CD4-positive, CD25-positive, alpha-beta regulatory T cell (primary cell): Measurements from ENCODE around the gene ZNF536. TPM values are rescaled to one million over a fixed set of nuclear protein-coding genes. Genes with fewer than 3 reads are reported as not detected.

Experiments used
- ATAC-seq, 2 donors: fragments of 150-1000 bp; cut with Tn5 transposase; one replicate each; pipeline ENCODE4 v1.10.0; 2021; ENCODE audit warnings: low read depth in 2 of 2, moderate number of reproducible peaks in 2 of 2, moderate library complexity in 1 of 2
- DNase-seq, 3 donors: peaks; one replicate each; pipeline versions ENCODE4 v3.0.0 to v3.0.0-alpha.2; 2012 to 2022; ENCODE audit warnings: mixed read lengths in 1 of 3
- H3K27ac ChIP-seq: one replicate; pipeline ENCODE4 v1.7.0; 2013; ENCODE audit warnings: mild to moderate bottlenecking, low read length; ENCODE audit not compliant: insufficient read depth, poor library complexity, severe bottlenecking
- H3K27me3 ChIP-seq: one replicate; pipeline ENCODE4 v1.7.0; 2013; ENCODE audit warnings: low read length; ENCODE audit not compliant: control insufficient read depth, insufficient read depth
- H3K36me3 ChIP-seq: one replicate; pipeline ENCODE4 v1.7.0; 2013; ENCODE audit warnings: mild to moderate bottlenecking, low read length, moderate library complexity; ENCODE audit not compliant: control insufficient read depth, insufficient read depth
- H3K4me1 ChIP-seq: 2 replicates; pipeline ENCODE4 v1.7.0; 2013; ENCODE audit warnings: mild to moderate bottlenecking, low read length; ENCODE audit not compliant: insufficient read depth, control insufficient read depth, poor library complexity, severe bottlenecking
- H3K4me3 ChIP-seq: one replicate; pipeline ENCODE4 v1.7.0; 2013; ENCODE audit warnings: low read depth, mild to moderate bottlenecking, low read length, moderate library complexity
- H3K9me3 ChIP-seq, 2 experiments: 1 replicate in 1 of 2; 2 replicates in 1 of 2; pipeline ENCODE4 v1.7.0; 2013; ENCODE audit warnings: low read length in 2 of 2, mild to moderate bottlenecking in 1 of 2, moderate library complexity in 1 of 2; ENCODE audit not compliant: control insufficient read depth in 2 of 2
- H3K27ac Mint-ChIP-seq, 3 donors: one replicate each; pipeline ENCODE4 v1.8.0; 2020 to 2022; ENCODE audit warnings: mild to moderate bottlenecking in 3 of 3, mixed read lengths in 3 of 3, moderate library complexity in 2 of 3
- H3K27me3 Mint-ChIP-seq: one replicate; pipeline ENCODE4 v1.8.0; 2022; ENCODE audit warnings: mild to moderate bottlenecking, mixed read lengths
- H3K36me3 Mint-ChIP-seq: one replicate; pipeline ENCODE4 v1.8.0; 2020; ENCODE audit warnings: mixed read lengths
- H3K4me1 Mint-ChIP-seq, 4 donors: one replicate each; pipeline ENCODE4 v1.8.0; 2020 to 2022; ENCODE audit warnings: mixed read lengths in 4 of 4, mild to moderate bottlenecking in 1 of 4
- H3K4me3 Mint-ChIP-seq, 4 donors: one replicate each; pipeline ENCODE4 v1.8.0; 2020 to 2022; ENCODE audit warnings: mild to moderate bottlenecking in 4 of 4, mixed read lengths in 4 of 4, moderate library complexity in 3 of 4
- H3K9me3 Mint-ChIP-seq, 7 donors: one replicate each; pipeline ENCODE4 v1.8.0; 2020 to 2022; ENCODE audit warnings: mixed read lengths in 7 of 7, mild to moderate bottlenecking in 3 of 7, moderate library complexity in 2 of 7
- polyA plus RNA-seq, 4 donors: library from polyadenylated mRNA; unstranded; fragments of 300-500 nt; fragmentation: Illumina TruSeq; gene quantifications; one replicate each; pipeline ENCODE4 v1.2.3, GENCODE V29; 2021
- total RNA-seq: library from RNA; stranded (reverse); gene quantifications from one replicate; pipeline ENCODE4 v1.2.3, GENCODE V29; 2022

ZNF536 gene
- total and polyA plus RNA-seq, 5 donors from 2014 or later, result 0.14 to 0.63 (median 0.49) TPM; not detected in 1

DNA sequence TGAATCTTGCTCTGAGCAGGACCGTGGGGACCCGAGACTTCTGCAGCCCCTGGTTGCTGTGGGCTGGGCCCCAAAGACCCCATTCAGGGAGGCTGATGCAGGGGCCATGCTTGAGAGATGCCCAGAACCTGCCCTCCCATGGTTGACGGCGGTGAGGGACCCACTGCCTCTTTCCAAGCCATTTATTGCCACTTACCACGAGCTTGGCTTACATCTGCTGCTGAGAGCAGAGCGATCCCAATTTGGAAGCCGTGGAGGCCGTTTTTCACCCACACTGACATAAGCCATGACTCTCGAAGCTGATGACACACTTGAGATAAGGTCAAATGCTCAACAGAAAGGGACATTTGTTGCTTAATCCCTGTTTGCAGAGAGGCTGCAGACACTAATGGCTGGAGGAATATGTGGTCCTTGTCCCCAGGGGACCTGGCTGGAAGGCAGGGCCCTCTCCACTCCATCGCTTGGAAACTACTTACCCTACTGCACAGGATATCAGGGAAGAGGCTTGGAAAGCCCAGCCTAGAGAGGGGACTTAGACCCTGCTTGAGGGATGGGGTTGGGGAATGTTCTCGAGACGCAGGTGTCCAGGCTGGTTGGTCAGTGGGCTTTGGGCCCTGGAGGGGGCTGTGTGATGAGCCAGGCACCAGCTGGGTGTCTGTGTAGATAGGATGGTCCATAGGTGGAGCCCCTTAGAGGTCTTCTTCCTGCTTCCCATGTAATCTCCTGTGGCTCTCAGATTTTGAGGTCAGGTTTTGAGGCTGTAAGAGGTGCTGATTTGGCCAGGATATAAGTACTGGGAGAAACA lies 15.3 kb downstream of the ZNF536 start:
- H3K27ac Mint-ChIP-seq, result no peak overlapping the region
- ATAC-seq, result no peak
- H3K36me3 Mint-ChIP-seq, result no peaks in the 10 kb centered on the region

DNA sequence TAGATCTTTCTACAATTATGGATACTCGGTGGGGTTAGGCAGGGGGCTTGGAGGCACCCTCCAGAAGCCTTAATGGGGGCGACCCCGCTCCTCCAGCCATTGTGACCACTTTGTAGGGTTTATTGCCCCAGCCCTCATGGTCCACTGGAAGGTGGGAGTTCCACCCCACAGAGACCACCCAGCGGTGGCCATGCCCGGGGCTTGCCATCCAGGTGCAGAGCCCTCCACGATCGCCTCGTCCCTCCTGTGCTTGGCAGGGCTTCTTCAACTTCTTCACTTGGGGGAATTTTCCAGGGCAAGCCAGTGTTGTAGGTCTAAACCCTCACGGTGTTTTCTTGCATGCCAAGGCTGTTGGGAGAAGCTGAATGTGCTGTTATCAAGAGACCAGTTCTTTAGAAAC lies 16.1 kb downstream of the ZNF536 start:
- Mint-ChIP-seq H3K4me1 (no peaks in the 10 kb centered on the region), H3K36me3 (no peaks in the 10 kb centered on the region), H3K27me3 (peaks cover 5% of the 10 kb centered on the region), H3K4me3 (no peak overlapping the region), H3K9me3 (peaks cover 0 to 2% (median 0%) of the 10 kb centered on the region in 7 donors), H3K27ac (no peak overlapping the region)
- Histone ChIP-seq H3K27me3 (no peaks in the 10 kb centered on the region), H3K27ac (no peak overlapping the region), H3K4me3 (no peak overlapping the region), H3K36me3 (no peaks in the 10 kb centered on the region), H3K9me3 (no peaks in the 10 kb centered on the region), H3K4me1 (no peaks in the 10 kb centered on the region)
- ATAC-seq (no peak), DNase-seq (no peak)

More for the DNA sequence above, 15.3 kb downstream of the ZNF536 start:
- H3K9me3 ChIP-seq, result no peaks in the 10 kb centered on the region
- no peaks in the 10 kb centered on the region for H3K36me3 ChIP-seq
- H3K27me3 ChIP-seq, result no peaks in the 10 kb centered on the region
- Mint-ChIP-seq H3K27me3 (peaks cover 5% of the 10 kb centered on the region), H3K4me1 (no peaks in the 10 kb centered on the region), H3K9me3 (peaks cover 0 to 3% (median 0%) of the 10 kb centered on the region in 7 donors), H3K4me3 (no peak overlapping the region)
- no peak for DNase-seq
- H3K4me3 ChIP-seq, result no peak overlapping the region
- no peaks in the 10 kb centered on the region for H3K4me1 ChIP-seq
- no peak overlapping the region for H3K27ac ChIP-seq

DNA sequence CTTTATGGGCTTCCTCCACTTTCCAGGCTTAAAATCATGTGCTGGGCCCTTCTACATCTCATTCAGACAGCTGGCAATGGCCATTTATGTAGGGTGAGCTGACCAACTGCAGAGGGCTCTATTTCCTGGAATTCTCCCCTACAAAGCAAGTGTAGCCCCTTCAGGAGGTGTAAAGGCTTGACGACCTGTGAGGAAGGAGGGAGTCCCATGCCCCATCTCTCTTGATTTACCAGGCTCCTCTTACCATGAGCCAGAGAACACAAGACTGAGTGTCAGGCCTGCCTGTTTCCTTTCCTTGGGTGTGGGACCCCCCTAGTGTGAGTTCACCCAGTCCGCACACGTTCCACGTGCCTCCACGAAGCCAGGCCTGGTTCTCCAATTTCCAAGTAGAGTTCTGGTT lies 16.6 kb downstream of the ZNF536 start:
- ATAC-seq (no peak), DNase-seq (no peak)
- H3K27me3 ChIP-seq, result no peaks in the 10 kb centered on the region
- Mint-ChIP-seq H3K27ac (no peak overlapping the region), H3K4me1 (no peaks in the 10 kb centered on the region), H3K4me3 (no peak overlapping the region), H3K9me3 (peaks cover 0 to 4% (median 0%) of the 10 kb centered on the region in 7 donors), H3K36me3 (no peaks in the 10 kb centered on the region), H3K27me3 (peaks cover 5% of the 10 kb centered on the region)
- no peaks in the 10 kb centered on the region for H3K36me3 ChIP-seq
- H3K4me1 ChIP-seq, result no peaks in the 10 kb centered on the region
- no peak overlapping the region for H3K27ac ChIP-seq
- H3K9me3 ChIP-seq, result no peaks in the 10 kb centered on the region
- no peak overlapping the region for H3K4me3 ChIP-seq

DNA sequence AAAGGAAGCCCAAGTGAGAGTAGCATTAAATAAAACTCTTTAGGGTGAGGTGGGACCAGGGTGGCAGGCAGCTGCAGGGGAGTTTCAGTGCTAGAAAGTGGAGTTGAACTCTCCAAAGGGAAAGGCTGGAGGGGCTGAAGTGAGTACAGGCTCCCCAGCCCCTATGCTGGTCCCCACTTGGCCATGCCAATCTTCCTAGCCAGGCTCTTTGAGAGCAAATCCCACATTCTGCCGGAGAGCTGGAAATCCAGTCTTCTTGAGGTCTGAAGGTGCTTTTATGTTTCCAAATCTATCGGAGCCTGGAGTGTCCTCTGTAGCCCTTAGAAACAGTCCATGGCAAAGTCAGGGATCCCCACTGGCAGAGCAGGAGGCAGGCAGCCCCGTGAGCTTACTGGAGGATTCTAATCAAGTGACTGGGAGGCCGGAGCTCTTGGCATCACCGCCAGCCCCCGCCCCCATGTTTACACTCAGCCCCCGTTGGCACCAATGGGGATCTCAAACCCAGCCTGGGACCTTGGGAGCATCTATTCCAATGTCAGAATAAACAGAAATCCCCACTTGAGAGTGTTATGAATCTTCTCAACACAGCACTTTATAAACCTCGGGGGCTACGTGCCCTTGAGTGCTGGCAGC lies 18.3 kb downstream of the ZNF536 start:
- Mint-ChIP-seq H3K36me3 (no peaks in the 10 kb centered on the region), H3K9me3 (peaks cover 0 to 4% (median 0%) of the 10 kb centered on the region in 7 donors), H3K27ac (no peak overlapping the region), H3K27me3 (peaks cover 5% of the 10 kb centered on the region), H3K4me1 (no peaks in the 10 kb centered on the region), H3K4me3 (no peak overlapping the region)
- Histone ChIP-seq H3K9me3 (no peaks in the 10 kb centered on the region), H3K4me1 (no peaks in the 10 kb centered on the region), H3K36me3 (no peaks in the 10 kb centered on the region), H3K27me3 (no peaks in the 10 kb centered on the region), H3K27ac (no peak overlapping the region), H3K4me3 (no peak overlapping the region)
- ATAC-seq (no peak), DNase-seq (no peak)

DNA sequence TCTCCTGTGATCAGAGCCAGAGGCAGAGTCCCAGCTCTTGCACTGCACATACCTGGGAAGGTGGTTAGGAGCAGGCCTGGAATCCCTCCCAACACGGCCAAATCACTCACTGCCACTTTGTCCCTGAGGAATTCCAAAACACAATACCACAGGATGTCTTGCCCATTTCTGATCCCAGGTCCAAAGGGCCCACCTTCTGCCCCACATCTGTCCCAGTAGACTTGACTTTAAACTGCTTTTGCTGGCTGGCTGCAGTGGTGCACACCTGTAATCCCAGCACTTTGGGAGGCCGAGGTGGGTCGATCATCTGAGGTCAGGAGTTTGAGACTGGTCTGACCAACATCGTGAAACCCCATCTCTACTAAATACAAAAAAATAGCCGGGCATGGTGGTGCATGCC lies 18.9 kb downstream of the ZNF536 start:
- ATAC-seq (no peak), DNase-seq (no peak)
- Histone ChIP-seq H3K4me1 (no peaks in the 10 kb centered on the region), H3K27me3 (no peaks in the 10 kb centered on the region), H3K36me3 (no peaks in the 10 kb centered on the region), H3K4me3 (no peak overlapping the region), H3K27ac (no peak overlapping the region), H3K9me3 (no peaks in the 10 kb centered on the region)
- no peak overlapping the region for H3K27ac Mint-ChIP-seq
- peaks cover 5% of the 10 kb centered on the region for H3K27me3 Mint-ChIP-seq
- H3K9me3 Mint-ChIP-seq, result peaks cover 0 to 4% (median 0%) of the 10 kb centered on the region in 7 donors
- H3K4me3 Mint-ChIP-seq, result no peak overlapping the region
- H3K4me1 Mint-ChIP-seq, result no peaks in the 10 kb centered on the region
- no peaks in the 10 kb centered on the region for H3K36me3 Mint-ChIP-seq

DNA sequence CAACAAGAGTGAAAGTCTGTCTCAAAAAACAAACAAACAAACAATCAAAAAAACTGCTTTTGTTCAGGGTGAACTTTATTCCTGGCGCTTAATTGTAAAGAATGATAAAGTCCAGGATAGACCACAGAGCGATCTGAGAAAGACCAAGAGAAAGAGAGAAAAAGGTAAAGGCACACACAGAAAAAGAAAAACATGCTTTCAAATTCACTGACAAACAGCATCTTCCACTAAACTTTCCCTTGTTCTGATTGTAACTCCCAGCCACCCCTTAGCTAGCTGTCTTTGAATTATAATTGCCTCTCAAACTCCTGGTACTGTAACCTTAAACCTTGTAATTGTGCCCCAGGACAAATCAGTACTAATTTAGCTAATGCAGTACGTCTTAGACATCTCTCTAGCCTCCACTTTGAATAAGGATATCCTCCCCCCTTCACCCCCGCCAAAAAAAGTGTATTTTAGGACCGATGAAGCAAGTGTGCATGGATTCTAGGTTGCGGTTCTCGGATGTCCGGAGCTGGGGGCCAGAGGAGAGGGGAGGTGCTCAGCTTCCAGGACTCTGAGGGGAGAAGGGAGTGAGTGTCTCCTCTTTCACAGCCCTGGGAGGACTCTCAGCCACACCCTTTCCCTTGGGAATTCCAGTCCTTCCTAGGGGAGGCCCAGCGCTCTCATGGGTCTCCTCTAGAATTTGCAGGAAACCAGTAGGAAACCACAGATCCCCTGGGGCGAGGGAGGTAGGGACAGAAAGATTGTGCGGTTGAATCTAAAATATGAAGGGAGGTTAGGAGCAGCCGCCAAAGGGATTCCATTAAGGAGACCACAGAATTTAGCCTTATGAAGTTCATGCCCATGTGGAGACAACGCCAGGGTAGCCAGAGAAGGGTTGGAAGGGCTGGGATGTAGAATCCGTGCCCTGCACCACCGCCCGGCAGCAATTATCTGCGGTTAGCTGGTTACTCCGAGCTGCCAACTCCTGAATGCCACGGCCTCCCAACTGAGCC lies 19.7 kb downstream of the ZNF536 start:
- no peak overlapping the region for H3K27ac ChIP-seq
- Mint-ChIP-seq H3K27me3 (peaks cover 5% of the 10 kb centered on the region), H3K36me3 (no peaks in the 10 kb centered on the region), H3K4me1 (no peaks in the 10 kb centered on the region), H3K27ac (no peak overlapping the region), H3K4me3 (no peak overlapping the region), H3K9me3 (peaks cover 0 to 4% (median 0%) of the 10 kb centered on the region in 7 donors)
- no peaks in the 10 kb centered on the region for H3K27me3 ChIP-seq
- no peaks in the 10 kb centered on the region for H3K4me1 ChIP-seq
- no peaks in the 10 kb centered on the region for H3K9me3 ChIP-seq
- H3K4me3 ChIP-seq, result no peak overlapping the region
- DNase-seq (no peak), ATAC-seq (no peak)
- H3K36me3 ChIP-seq, result no peaks in the 10 kb centered on the region

DNA sequence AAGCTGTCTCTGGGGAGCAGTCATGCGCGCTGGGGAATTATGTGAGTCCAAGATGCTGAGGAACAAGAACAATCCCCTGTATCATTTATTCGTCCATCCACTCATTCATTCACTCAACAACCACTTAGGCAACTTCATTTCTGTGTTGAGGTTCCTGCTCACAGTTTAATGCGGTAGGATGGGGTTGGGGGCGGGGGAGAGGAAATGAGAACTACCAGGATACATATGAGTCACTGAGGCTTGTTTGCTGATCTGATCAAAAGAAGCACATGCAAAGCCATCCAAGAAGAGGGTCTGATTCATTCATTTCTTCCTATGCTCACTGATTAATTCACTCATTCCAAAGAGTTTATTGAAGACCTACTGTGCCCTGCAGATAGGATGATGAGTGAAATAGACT lies 20.9 kb downstream of the ZNF536 start:
- Mint-ChIP-seq H3K4me1 (no peaks in the 10 kb centered on the region), H3K27me3 (peaks cover 5% of the 10 kb centered on the region), H3K9me3 (peaks cover 0 to 4% (median 0%) of the 10 kb centered on the region in 7 donors), H3K27ac (no peak overlapping the region), H3K36me3 (no peaks in the 10 kb centered on the region), H3K4me3 (no peak overlapping the region)
- Histone ChIP-seq H3K9me3 (no peaks in the 10 kb centered on the region), H3K27me3 (no peaks in the 10 kb centered on the region), H3K36me3 (no peaks in the 10 kb centered on the region), H3K4me1 (no peaks in the 10 kb centered on the region), H3K27ac (no peak overlapping the region), H3K4me3 (no peak overlapping the region)
- ATAC-seq (no peak), DNase-seq (no peak)
